ENCODE results near the gene MEDAG. TPM values are rescaled to one million over a fixed set of nuclear protein-coding genes. Genes with fewer than 3 reads are reported as not detected.

MEDAG gene
- total RNA-seq, 1 donor, result 46.7 TPM

- no peaks in the 10 kb centered on the region for H3K4me1 ChIP-seq (ENCODE audit: insufficient read depth, low read length)
- no peaks in the 10 kb centered on the region for H4K20me1 ChIP-seq (ENCODE audit: insufficient read depth, low read length)
- H3K4me3 ChIP-seq (ENCODE audit: insufficient read depth, low read length), result no peak overlapping the region
These were observed 30.9 kb downstream of the MEDAG start for GRCh38 chr13:30936971-30937370.

GRCh38 chr13:30943881-30944280, 37.8 kb downstream of the MEDAG start:
- no peak for DNase-seq (ENCODE audit: insufficient read length, low spot score, missing footprints)
- no peaks in the 10 kb centered on the region for H3K9me3 ChIP-seq (ENCODE audit: low read depth, low read length)
- no peak overlapping the region for H2AFZ ChIP-seq (ENCODE audit: low read length)
- H3K27me3 ChIP-seq (ENCODE audit: insufficient read depth, low read length), result peaks cover 4% of the 10 kb centered on the region
- no peak overlapping the region for H3K4me3 ChIP-seq (ENCODE audit: insufficient read depth, low read length)
- H3K4me1 ChIP-seq (ENCODE audit: insufficient read depth, low read length), result no peaks in the 10 kb centered on the region
- H4K20me1 ChIP-seq (ENCODE audit: insufficient read depth, low read length), result no peaks in the 10 kb centered on the region
- no peak overlapping the region for H3K27ac ChIP-seq (ENCODE audit: low read depth, low read length)
- no peak for TF ChIP-seq CTCF (IDR thresholded peaks at IDR 0.05; ENCODE audit: extremely low read depth, low read depth, low read length)
- H3K36me3 ChIP-seq (ENCODE audit: insufficient read depth, low read length), result no peaks in the 10 kb centered on the region
- H3K79me2 ChIP-seq (ENCODE audit: insufficient read depth, low read length), result no peaks in the 10 kb centered on the region
- H3K4me2 ChIP-seq (ENCODE audit: insufficient read depth, low read length), result no peak overlapping the region

More at GRCh38 chr13:30936971-30937370, 30.9 kb downstream of the MEDAG start:
- no peaks in the 10 kb centered on the region for H3K36me3 ChIP-seq (ENCODE audit: insufficient read depth, low read length)
- peaks cover 27% of the 10 kb centered on the region for H3K27me3 ChIP-seq (ENCODE audit: insufficient read depth, low read length)
- no peaks in the 10 kb centered on the region for H3K79me2 ChIP-seq (ENCODE audit: insufficient read depth, low read length)
- no peak overlapping the region for H2AFZ ChIP-seq (ENCODE audit: low read length)
- H3K4me2 ChIP-seq (ENCODE audit: insufficient read depth, low read length), result no peak overlapping the region
- H3K27ac ChIP-seq (ENCODE audit: low read depth, low read length), result no peak overlapping the region
- TF ChIP-seq CTCF (IDR thresholded peaks at IDR 0.05; ENCODE audit: extremely low read depth, low read depth, low read length), result no peak
- DNase-seq (ENCODE audit: insufficient read length, low spot score, missing footprints), result no peak
- H3K9me3 ChIP-seq (ENCODE audit: low read depth, low read length), result peaks cover 3% of the 10 kb centered on the region

- peaks cover 48% of the 10 kb centered on the region for H3K27me3 ChIP-seq (ENCODE audit: insufficient read depth, low read length)
- no peaks in the 10 kb centered on the region for H3K9me3 ChIP-seq (ENCODE audit: low read depth, low read length)
- H3K4me2 ChIP-seq (ENCODE audit: insufficient read depth, low read length), result no peak overlapping the region
- H4K20me1 ChIP-seq (ENCODE audit: insufficient read depth, low read length), result no peaks in the 10 kb centered on the region
- no peaks in the 10 kb centered on the region for H3K36me3 ChIP-seq (ENCODE audit: insufficient read depth, low read length)
- peak; percentile 61 for DNase-seq (ENCODE audit: insufficient read length, low spot score, missing footprints)
- no peaks in the 10 kb centered on the region for H3K79me2 ChIP-seq (ENCODE audit: insufficient read depth, low read length)
- no peak for TF ChIP-seq CTCF (IDR thresholded peaks at IDR 0.05; ENCODE audit: extremely low read depth, low read depth, low read length)
- no peak overlapping the region for H2AFZ ChIP-seq (ENCODE audit: low read length)
- H3K4me3 ChIP-seq (ENCODE audit: insufficient read depth, low read length), result no peak overlapping the region
- H3K27ac ChIP-seq (ENCODE audit: low read depth, low read length), result no peak overlapping the region
- H3K4me1 ChIP-seq (ENCODE audit: insufficient read depth, low read length), result no peaks in the 10 kb centered on the region
These were observed 51.3 kb downstream of the MEDAG start for GRCh38 chr13:30957258-30957943.

GRCh38 chr13:30959678-30960077, 53.6 kb downstream of the MEDAG start:
- Histone ChIP-seq H3K4me2 (ENCODE audit: insufficient read depth, low read length) (no peak overlapping the region), H3K9me3 (ENCODE audit: low read depth, low read length) (no peaks in the 10 kb centered on the region), H3K4me1 (ENCODE audit: insufficient read depth, low read length) (peaks cover 4% of the 10 kb centered on the region), H3K27me3 (ENCODE audit: insufficient read depth, low read length) (peaks cover 40% of the 10 kb centered on the region), H3K36me3 (ENCODE audit: insufficient read depth, low read length) (no peaks in the 10 kb centered on the region), H2AFZ (ENCODE audit: low read length) (no peak overlapping the region), H3K4me3 (ENCODE audit: insufficient read depth, low read length) (no peak overlapping the region), H4K20me1 (ENCODE audit: insufficient read depth, low read length) (no peaks in the 10 kb centered on the region), H3K27ac (ENCODE audit: low read depth, low read length) (no peak overlapping the region), H3K79me2 (ENCODE audit: insufficient read depth, low read length) (no peaks in the 10 kb centered on the region)
- TF ChIP-seq CTCF (IDR thresholded peaks at IDR 0.05; ENCODE audit: extremely low read depth, low read depth, low read length), result no peak
- no peak for DNase-seq (ENCODE audit: insufficient read length, low spot score, missing footprints)
